ENCODE measurements around the gene PICALM.

DNA sequence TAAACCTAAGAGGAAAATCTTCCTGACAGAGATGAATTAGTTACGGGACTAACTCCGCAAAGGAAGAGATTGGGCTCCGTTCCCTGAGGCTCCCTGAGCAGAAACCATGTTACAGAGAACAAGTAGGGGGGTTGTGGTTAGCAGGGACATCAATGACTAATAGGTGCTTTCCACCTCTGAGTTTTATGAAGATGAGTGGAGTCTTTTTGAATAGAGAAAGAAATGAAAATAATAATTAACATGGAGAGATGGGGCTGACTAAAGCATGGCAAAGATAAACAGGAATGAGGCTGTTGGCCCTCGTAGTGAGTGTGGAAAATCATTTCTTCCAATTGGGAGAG is 47.5 kb upstream of the PICALM start:
- no peak for TF ChIP-seq CTCF (IDR thresholded peaks at IDR 0.05)
- TF ChIP-seq EP300 (IDR thresholded peaks at IDR 0.05) = no peak
- no peak for TF ChIP-seq POLR2A (IDR thresholded peaks at IDR 0.05)

All from tibial nerve (tissue), 4 donors.